GM12878 (cell line): ENCODE results near the gene PRRT1. TPM values are rescaled to one million over a fixed set of nuclear protein-coding genes. Genes with fewer than 3 reads are reported as not detected.

Experiments used
- ATAC-seq: fragments of 200-7000 bp; cut with Tn5 transposase; 3 replicates; pipeline ENCODE4 v1.9.1; 2020; ENCODE audit warnings: mild to moderate bottlenecking, moderate library complexity
- BruUV-seq: library from RNA; stranded (reverse); fragments of 400-500 nt; replicated peaks from 2 replicates; lab custom pipeline; 2021; lab: Mats Ljungman, UMichigan
- CTCF ChIA-PET: fragments of 300-600 bp; sonication (Branson Sonifier 250); formaldehyde crosslinking; extraction: SDS; loops from one replicate; lab custom pipeline; 2021; ENCODE audit warnings: inconsistent platforms; lab: Yijun Ruan, JAX
- POLR2A ChIA-PET: fragments of 350-600 bp; formaldehyde crosslinking; extraction: SDS; loops from one replicate; lab custom pipeline; 2021; ENCODE audit warnings: inconsistent platforms; lab: Charles Lee
- RAD21 ChIA-PET: fragments of 300-600 bp; sonication (Branson Sonifier 250); formaldehyde crosslinking; loops from one replicate; lab custom pipeline; 2023; ENCODE audit warnings: antibody characterized with exemption; ENCODE audit not compliant: unreplicated experiment; lab: Charles Lee
- SMC1A ChIA-PET: fragments of 300-600 bp; sonication (Branson Sonifier 250); formaldehyde crosslinking; loops from one replicate; lab custom pipeline; 2023; ENCODE audit not compliant: unreplicated experiment, uncharacterized antibody; lab: Charles Lee
- DNase-seq: peaks from one replicate; pipeline ENCODE4 v3.0.0-alpha.2; 2011; ENCODE audit warnings: low read depth, low spot score
- FAIRE-seq: peaks from 3 replicates; lab custom pipeline; 2011; peaks lifted over from hg19 to GRCh38; lab: Jason Lieb, UNC
- H2AFZ ChIP-seq: 2 replicates; pipeline ENCODE4 v1.6.0; 2011; ENCODE audit warnings: low read depth, low read length, control low read depth; ENCODE audit not compliant: control insufficient read depth
- H3K27ac ChIP-seq: 2 replicates; pipeline ENCODE4 v1.5.1; 2011; ENCODE audit warnings: control low read depth; ENCODE audit not compliant: control insufficient read depth, insufficient read depth
- H3K27me3 ChIP-seq, 2 experiments: replicated peaks in 1 of 2; 2 replicates each; pipeline versions ENCODE4 v1.6.0 to v1.6.1; 2011; ENCODE audit warnings: low read length in 1 of 2; ENCODE audit not compliant: control insufficient read depth in 2 of 2, insufficient read depth in 2 of 2
- H3K36me3 ChIP-seq, 2 experiments: 2 replicates each; pipeline ENCODE4 v1.5.1; 2011; ENCODE audit warnings: low read length in 1 of 2; ENCODE audit not compliant: control insufficient read depth in 2 of 2, insufficient read depth in 2 of 2
- H3K4me1 ChIP-seq: 2 replicates; pipeline ENCODE4 v1.6.1; 2011; ENCODE audit warnings: mild to moderate bottlenecking, low read length, moderate library complexity, mixed read lengths; ENCODE audit not compliant: control insufficient read depth, insufficient read depth
- H3K4me2 ChIP-seq: 2 replicates; pipeline ENCODE4 v1.6.0; 2011; ENCODE audit warnings: control low read depth; ENCODE audit not compliant: control insufficient read depth, insufficient read depth
- H3K4me3 ChIP-seq: fragments of 200-600 bp; sonication (generic); 2 replicates; pipeline ENCODE4 v1.5.1; 2016
- H3K79me2 ChIP-seq: 2 replicates; pipeline ENCODE4 v1.6.0; 2011; ENCODE audit warnings: low read length; ENCODE audit not compliant: control insufficient read depth, insufficient read depth
- H3K9ac ChIP-seq: 2 replicates; pipeline ENCODE4 v1.8.0; 2011; ENCODE audit warnings: low read length, control low read depth, mixed read lengths; ENCODE audit not compliant: control insufficient read depth, insufficient read depth
- H3K9me3 ChIP-seq: replicated peaks from 3 replicates; pipeline ENCODE4 v1.5.1; 2011; ENCODE audit warnings: mild to moderate bottlenecking, low read length; ENCODE audit not compliant: control insufficient read depth, insufficient read depth
- H4K20me1 ChIP-seq: 2 replicates; pipeline ENCODE4 v1.6.0; 2011; ENCODE audit not compliant: control insufficient read depth, insufficient read depth
- ASH2L ChIP-seq: fragments of 300-600, 200-600 bp; sonication (generic); IDR thresholded peaks from 2 replicates; pipeline ENCODE4 v1.6.1; 2017; ENCODE audit warnings: low read depth, mild to moderate bottlenecking, borderline replicate concordance
- CREB1 ChIP-seq: IDR thresholded peaks from 2 replicates; pipeline ENCODE4 v1.6.1; 2012; ENCODE audit warnings: low read depth, mild to moderate bottlenecking, inconsistent platforms
- DPF2 ChIP-seq: fragments of 450-650 bp; IDR thresholded peaks from 2 replicates; pipeline ENCODE4 v1.6.1; 2017; ENCODE audit warnings: mild to moderate bottlenecking
- EZH2 ChIP-seq: IDR thresholded peaks from 2 replicates; pipeline ENCODE4 v1.6.1; 2012; ENCODE audit warnings: low read depth, mild to moderate bottlenecking, control low read depth, inconsistent platforms, low read length, borderline replicate concordance; ENCODE audit not compliant: control insufficient read depth
- HCFC1 ChIP-seq: fragments of 150-350 bp; IDR thresholded peaks from 2 replicates; pipeline ENCODE4 v1.6.1; 2014; ENCODE audit warnings: low read length
- HDGF ChIP-seq: fragments of 450-650 bp; IDR thresholded peaks from 2 replicates; pipeline ENCODE4 v1.6.1; 2016; ENCODE audit warnings: antibody characterized with exemption
- KLF5 ChIP-seq: fragments of 450-650 bp; IDR thresholded peaks from 2 replicates; pipeline ENCODE4 v1.6.1; 2014; ENCODE audit warnings: mild to moderate bottlenecking; ENCODE audit not compliant: partially characterized antibody
- MEF2B ChIP-seq: fragments of 450-650 bp; IDR thresholded peaks from 2 replicates; pipeline ENCODE4 v1.6.1; 2018; ENCODE audit warnings: mild to moderate bottlenecking, moderate library complexity; ENCODE audit not compliant: partially characterized antibody, poor library complexity, severe bottlenecking
- MXI1 ChIP-seq: fragments of 150-350 bp; IDR thresholded peaks from 2 replicates; pipeline ENCODE4 v1.6.1; 2011; ENCODE audit warnings: low read depth, mild to moderate bottlenecking, inconsistent platforms, low read length, improper control_type of control experiment
- MYB ChIP-seq: fragments of 150-350 bp; IDR thresholded peaks from 2 replicates; pipeline ENCODE4 v1.6.1; 2014; ENCODE audit warnings: mild to moderate bottlenecking, low read depth, low read length, borderline replicate concordance
- RUNX3 ChIP-seq: IDR thresholded peaks from 2 replicates; pipeline ENCODE4 v1.6.1; 2012; ENCODE audit warnings: low read length, inconsistent platforms
- WGBS: methylation state at CpG from one replicate; pipeline ENCODE4 v1.1.6; 2016; ENCODE audit warnings: low lambda C conversion rate; ENCODE audit not compliant: insufficient replicate concordance, insufficient coverage; ENCODE audit errors: missing lambda C conversion rate; 5-methylcytosine and 5-hydroxymethylcytosine counted together
- in situ Hi-C: fragments of 300-500 bp; cut with MboI; formaldehyde crosslinking; loops from 9 replicates; pipeline ENCODE4 v1.14.3; 2018; ENCODE audit warnings: mixed read lengths
- intact Hi-C: fragments of 100-400 bp; cut with micrococcal nuclease; formaldehyde crosslinking; loops from one replicate; pipeline ENCODE4 v1.14.2; 2022; ENCODE audit not compliant: unreplicated experiment
- polyA plus RNA-seq, 11 experiments: library from polyadenylated mRNA; depleted of rRNA in 4 of 11; unstranded in 6 of 11; stranded (reverse) in 5 of 11; fragments of >200 nt; fragmentation: Nextera tagmentation in 4 of 11; fragmentation: Illumina TruSeq in 1 of 11; extraction: Ambion mirVana in 4 of 11; extraction: Trizol in 1 of 11; gene quantifications; 1 replicate in 1 of 11; 2 replicates in 10 of 11; pipeline versions ENCODE4 v1.2.1 to v1.2.3, GENCODE V29; 2011 to 2016; ENCODE audit warnings: inconsistent platforms in 2 of 11, missing spikeins in 2 of 11, low read depth in 1 of 11
- total RNA-seq, 4 experiments: library from RNA; depleted of rRNA in 3 of 4; stranded (reverse); fragments of >200 nt in 3 of 4; fragmentation: Illumina TruSeq in 1 of 4; extraction: Trizol in 1 of 4; gene quantifications; 2 replicates each; pipeline versions ENCODE4 v1.2.1 to v1.2.3, GENCODE V29; 2013 to 2021
- TF ChIP-seq, protein P1 (sequence below): fragments of 450-650 bp; IDR thresholded peaks from 2 replicates; pipeline ENCODE4 v1.6.1; 2017; ENCODE audit warnings: borderline replicate concordance
- TF ChIP-seq, protein P2 (sequence below): IDR thresholded peaks from 2 replicates; pipeline ENCODE4 v1.6.1; 2011; ENCODE audit warnings: borderline replicate concordance, low read depth, mild to moderate bottlenecking, moderate library complexity, mixed read lengths, low read length; ENCODE audit not compliant: insufficient read depth; ENCODE audit errors: extremely low read length
- TF ChIP-seq, protein P3 (sequence below): IDR thresholded peaks from 2 replicates; pipeline ENCODE4 v1.6.1; 2012; ENCODE audit warnings: low read length, inconsistent platforms
- TF ChIP-seq, protein P4 (sequence below): IDR thresholded peaks from 2 replicates; pipeline ENCODE4 v1.6.1; 2012; ENCODE audit warnings: low read depth, low read length, improper control_type of control experiment

Gene PRRT1
- total and polyA plus RNA-seq, 10 of the 15 experiments (the other 5 are each of a cell fraction or from before 2014, with no cell fraction given): 0.04 to 0.15 (median 0.10) TPM; not detected in 6

DNA sequence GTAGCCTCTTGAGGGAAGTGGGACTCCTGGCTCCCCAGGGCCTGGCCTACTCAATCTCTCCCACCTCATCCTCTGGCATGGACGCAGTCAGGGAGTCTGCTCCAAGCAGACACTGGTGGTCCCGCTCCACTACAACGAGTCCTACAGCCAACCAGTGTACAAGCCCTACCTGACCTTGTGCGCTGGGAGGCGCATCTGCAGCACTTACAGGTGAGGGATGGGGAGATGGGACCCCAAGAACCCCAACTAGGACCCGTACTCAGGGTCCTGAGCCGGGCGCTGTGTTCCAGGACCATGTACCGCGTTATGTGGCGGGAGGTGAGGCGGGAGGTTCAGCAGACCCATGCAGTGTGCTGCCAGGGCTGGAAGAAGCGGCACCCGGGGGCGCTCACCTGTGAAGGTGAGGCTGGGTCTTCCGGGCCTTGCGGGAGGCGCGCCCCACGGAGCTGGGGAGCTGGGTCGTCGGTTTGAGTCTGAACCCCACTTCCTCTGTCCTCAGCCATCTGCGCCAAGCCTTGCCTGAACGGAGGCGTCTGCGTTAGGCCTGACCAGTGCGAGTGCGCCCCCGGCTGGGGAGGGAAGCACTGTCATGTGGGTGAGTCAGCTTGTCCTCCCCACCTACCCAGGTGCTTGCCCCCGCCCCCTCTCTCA is 14.8 kb upstream of the PRRT1 start:
- CTCF ChIA-PET: no interaction called here
- Histone ChIP-seq H3K27me3 (no peaks in the 10 kb centered on the region), H3K4me3 (no peak overlapping the region), H4K20me1 (no peaks in the 10 kb centered on the region; the same call in 1 of the 2 replicates), H3K9me3 (no peaks in the 10 kb centered on the region), H3K79me2 (no peaks in the 10 kb centered on the region), H3K9ac (no peak overlapping the region), H3K4me2 (no peak overlapping the region), H3K4me1 (no peaks in the 10 kb centered on the region), H3K36me3 (peaks cover 0 to 3% of the 10 kb centered on the region in 2 experiments; a peak in 1 of 4 replicates), H2AFZ (no peak overlapping the region), H3K27ac (no peak overlapping the region)
- POLR2A ChIA-PET: no interaction called here
- RAD21 ChIA-PET: no interaction called here
- SMC1A ChIA-PET: no interaction called here
- DNase-seq (no peak), ATAC-seq (no peak), FAIRE-seq (no peak)
- BruUV-seq: no TSS peak
- WGBS: 91% methylated on average over 29 of the region's 30 CpGs
- in situ Hi-C loops: no loop called here
- no peak for TF ChIP-seq HCFC1
- TF ChIP-seq, protein P1, sequence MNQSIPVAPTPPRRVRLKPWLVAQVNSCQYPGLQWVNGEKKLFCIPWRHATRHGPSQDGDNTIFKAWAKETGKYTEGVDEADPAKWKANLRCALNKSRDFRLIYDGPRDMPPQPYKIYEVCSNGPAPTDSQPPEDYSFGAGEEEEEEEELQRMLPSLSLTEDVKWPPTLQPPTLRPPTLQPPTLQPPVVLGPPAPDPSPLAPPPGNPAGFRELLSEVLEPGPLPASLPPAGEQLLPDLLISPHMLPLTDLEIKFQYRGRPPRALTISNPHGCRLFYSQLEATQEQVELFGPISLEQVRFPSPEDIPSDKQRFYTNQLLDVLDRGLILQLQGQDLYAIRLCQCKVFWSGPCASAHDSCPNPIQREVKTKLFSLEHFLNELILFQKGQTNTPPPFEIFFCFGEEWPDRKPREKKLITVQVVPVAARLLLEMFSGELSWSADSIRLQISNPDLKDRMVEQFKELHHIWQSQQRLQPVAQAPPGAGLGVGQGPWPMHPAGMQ: no peak
- TF ChIP-seq DPF2: no peak
- TF ChIP-seq MYB: no peak
- no peak for TF ChIP-seq HDGF
- no peak for TF ChIP-seq EZH2
- no peak for TF ChIP-seq RUNX3
- TF ChIP-seq, protein P2, sequence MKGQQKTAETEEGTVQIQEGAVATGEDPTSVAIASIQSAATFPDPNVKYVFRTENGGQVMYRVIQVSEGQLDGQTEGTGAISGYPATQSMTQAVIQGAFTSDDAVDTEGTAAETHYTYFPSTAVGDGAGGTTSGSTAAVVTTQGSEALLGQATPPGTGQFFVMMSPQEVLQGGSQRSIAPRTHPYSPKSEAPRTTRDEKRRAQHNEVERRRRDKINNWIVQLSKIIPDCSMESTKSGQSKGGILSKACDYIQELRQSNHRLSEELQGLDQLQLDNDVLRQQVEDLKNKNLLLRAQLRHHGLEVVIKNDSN: no peak
- TF ChIP-seq CREB1: no peak
- TF ChIP-seq MEF2B: no peak
- no peak for TF ChIP-seq MXI1
- TF ChIP-seq ASH2L: no peak
- TF ChIP-seq, protein P3, sequence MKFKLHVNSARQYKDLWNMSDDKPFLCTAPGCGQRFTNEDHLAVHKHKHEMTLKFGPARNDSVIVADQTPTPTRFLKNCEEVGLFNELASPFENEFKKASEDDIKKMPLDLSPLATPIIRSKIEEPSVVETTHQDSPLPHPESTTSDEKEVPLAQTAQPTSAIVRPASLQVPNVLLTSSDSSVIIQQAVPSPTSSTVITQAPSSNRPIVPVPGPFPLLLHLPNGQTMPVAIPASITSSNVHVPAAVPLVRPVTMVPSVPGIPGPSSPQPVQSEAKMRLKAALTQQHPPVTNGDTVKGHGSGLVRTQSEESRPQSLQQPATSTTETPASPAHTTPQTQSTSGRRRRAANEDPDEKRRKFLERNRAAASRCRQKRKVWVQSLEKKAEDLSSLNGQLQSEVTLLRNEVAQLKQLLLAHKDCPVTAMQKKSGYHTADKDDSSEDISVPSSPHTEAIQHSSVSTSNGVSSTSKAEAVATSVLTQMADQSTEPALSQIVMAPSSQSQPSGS: no peak
- TF ChIP-seq, protein P4, sequence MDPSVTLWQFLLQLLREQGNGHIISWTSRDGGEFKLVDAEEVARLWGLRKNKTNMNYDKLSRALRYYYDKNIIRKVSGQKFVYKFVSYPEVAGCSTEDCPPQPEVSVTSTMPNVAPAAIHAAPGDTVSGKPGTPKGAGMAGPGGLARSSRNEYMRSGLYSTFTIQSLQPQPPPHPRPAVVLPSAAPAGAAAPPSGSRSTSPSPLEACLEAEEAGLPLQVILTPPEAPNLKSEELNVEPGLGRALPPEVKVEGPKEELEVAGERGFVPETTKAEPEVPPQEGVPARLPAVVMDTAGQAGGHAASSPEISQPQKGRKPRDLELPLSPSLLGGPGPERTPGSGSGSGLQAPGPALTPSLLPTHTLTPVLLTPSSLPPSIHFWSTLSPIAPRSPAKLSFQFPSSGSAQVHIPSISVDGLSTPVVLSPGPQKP: no peak
- TF ChIP-seq KLF5: no peak
- intact Hi-C loops: no loop called here
